Thyroid gland (tissue), 4 donors: ENCODE measurements around the gene ITGAD. TPM values are rescaled to one million over a fixed set of nuclear protein-coding genes. Genes with fewer than 3 reads are reported as not detected.

ENCODE experiments used
- DNase-seq, 2 donors: peaks; one replicate each; pipeline ENCODE4 v3.0.0-alpha.2; 2019
- H3K27ac ChIP-seq, 3 donors: fragments of 200-600 bp; sonication (generic); 1 replicate in 2 of 3; 2 replicates in 1 of 3; pipeline ENCODE4 v1.5.1; 2016 to 2019; ENCODE audit warnings: mild to moderate bottlenecking in 1 of 3, moderate library complexity in 1 of 3
- H3K27me3 ChIP-seq: fragments of 200-600 bp; sonication (generic); one replicate; pipeline ENCODE4 v1.5.1; 2019
- H3K36me3 ChIP-seq, 2 donors: fragments of 200-600 bp; sonication (generic); one replicate each; pipeline ENCODE4 v1.5.1; 2016 to 2019
- H3K4me1 ChIP-seq, 2 donors: fragments of 200-600 bp; sonication (generic); one replicate each; pipeline ENCODE4 v1.5.1; 2017 to 2019
- H3K4me3 ChIP-seq, 3 donors: fragments of 200-600 bp; sonication (generic); replicated peaks in 1 of 3; 1 replicate in 2 of 3; 2 replicates in 1 of 3; pipeline ENCODE4 v1.5.1; 2016; ENCODE audit warnings: mild to moderate bottlenecking in 1 of 3
- H3K9me3 ChIP-seq: fragments of 200-600 bp; sonication (generic); one replicate; pipeline ENCODE4 v1.5.1; 2017
- CTCF ChIP-seq, 6 experiments: fragments of 200-600 bp in 3 of 6; fragments of 450-650 bp in 3 of 6; sonication (generic) in 3 of 6; IDR thresholded peaks; one replicate each; pipeline ENCODE4 v1.5.1; 2016 to 2019; ENCODE audit warnings: antibody characterized with exemption in 6 of 6, mild to moderate bottlenecking in 2 of 6, inconsistent platforms in 1 of 6, moderate library complexity in 1 of 6
- POLR2A ChIP-seq, 2 donors: fragments of 450-650 bp; IDR thresholded peaks; one replicate each; pipeline ENCODE4 v1.6.1; 2017; ENCODE audit warnings: antibody characterized with exemption in 2 of 2, mild to moderate bottlenecking in 2 of 2, moderate library complexity in 1 of 2
- WGBS, 2 donors: methylation state at CpG; one replicate each; pipeline ENCODE4 v1.1.5; 2017; 5-methylcytosine and 5-hydroxymethylcytosine counted together
- intact Hi-C: fragments of 100-400 bp; cut with DNase I; formaldehyde crosslinking; loops from one replicate; pipeline ENCODE4 v1.15.1; 2023
- total RNA-seq, 4 donors: library from RNA; depleted of rRNA; stranded (reverse); fragments of >200 nt; gene quantifications; one replicate each; pipeline ENCODE4 v1.2.3, GENCODE V29; 2016

The ITGAD gene
- total RNA-seq, 4 donors from 2014 or later: not detected

DNA sequence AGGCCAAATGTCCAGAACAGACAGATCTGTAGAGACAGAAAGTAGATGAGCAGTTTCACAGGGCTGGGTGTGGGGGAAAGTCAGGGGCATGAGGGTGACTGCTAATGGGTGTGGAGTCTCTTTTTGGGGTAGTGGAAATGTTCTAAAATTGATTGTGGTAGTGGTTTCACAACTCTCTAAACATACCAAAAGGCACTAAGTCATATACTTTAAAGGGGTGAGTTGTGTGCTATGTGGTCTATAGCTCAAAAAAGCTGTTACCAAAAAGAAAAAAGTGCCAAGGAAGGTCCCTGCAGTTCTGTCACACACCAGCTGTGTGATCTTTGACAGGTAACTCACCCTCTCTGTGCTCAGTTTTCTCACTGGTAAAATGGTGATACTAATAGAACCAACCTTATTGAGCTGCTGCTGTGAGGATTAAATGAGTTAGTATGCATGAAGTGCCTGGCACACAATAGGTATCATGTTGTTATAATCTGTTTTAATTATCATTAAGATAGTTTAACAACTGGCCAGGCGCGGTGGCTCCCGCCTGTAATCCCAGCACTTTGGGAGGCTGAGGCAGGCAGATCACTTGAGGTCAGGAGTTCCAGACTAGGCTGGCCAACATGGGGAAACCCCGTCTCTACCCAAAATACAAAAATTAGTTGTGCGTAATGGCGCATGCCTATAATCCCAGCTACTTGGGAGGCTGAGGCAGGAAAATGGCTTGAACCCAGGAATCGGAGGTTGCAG lies 27.8 kb upstream of the ITGAD start:
- intact Hi-C loops: no loop called here
- Histone ChIP-seq H3K9me3 (no peaks in the 10 kb centered on the region), H3K27ac (no peak overlapping the region), H3K4me3 (no peak overlapping the region), H3K27me3 (no peaks in the 10 kb centered on the region), H3K4me1 (no peaks in the 10 kb centered on the region), H3K36me3 (no peaks in the 10 kb centered on the region)
- DNase-seq: no peak
- 89 to 91% methylated on average over 7 of the region's 7 CpGs for WGBS, 2 donors
- TF ChIP-seq CTCF (IDR thresholded peaks at IDR 0.05) (no peak), POLR2A (IDR thresholded peaks at IDR 0.05) (no peak)

DNA sequence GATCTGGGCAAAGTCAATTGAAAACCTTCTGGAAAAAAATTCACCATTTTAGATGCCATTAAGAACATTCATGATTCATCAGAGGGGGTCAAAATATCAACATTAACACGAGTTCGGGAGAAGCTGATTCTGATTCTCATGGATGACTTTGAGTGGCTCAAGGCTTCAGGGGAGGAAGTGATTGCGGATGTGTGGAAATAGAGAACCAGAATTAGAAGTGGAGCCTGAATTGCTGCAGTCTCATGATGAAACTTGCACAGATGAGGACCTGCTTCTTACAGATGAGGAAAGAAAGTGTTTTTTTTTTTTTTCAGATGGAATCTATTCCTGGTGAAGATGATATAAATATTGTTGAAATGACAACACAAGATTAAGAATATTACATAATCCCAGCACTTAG lies 25.3 kb upstream of the ITGAD start:
- intact Hi-C loops: no loop called here

DNA sequence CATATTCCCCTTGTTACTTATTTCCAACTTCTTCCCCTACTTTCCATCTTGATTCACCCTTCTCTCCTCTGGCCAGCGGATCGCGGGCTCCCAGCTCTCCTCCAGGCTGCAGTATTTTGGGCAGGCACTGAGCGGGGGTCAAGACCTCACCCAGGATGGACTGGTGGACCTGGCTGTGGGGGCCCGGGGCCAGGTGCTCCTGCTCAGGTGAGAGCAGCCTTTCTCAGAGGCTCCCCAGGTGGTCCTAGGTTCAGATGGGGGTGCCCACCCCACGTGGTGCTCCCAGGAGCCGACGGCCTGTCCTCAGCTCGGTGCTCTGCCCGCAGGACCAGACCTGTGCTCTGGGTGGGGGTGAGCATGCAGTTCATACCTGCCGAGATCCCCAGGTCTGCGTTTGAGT lies 22.1 kb upstream of the ITGAD start:
- TF ChIP-seq POLR2A (IDR thresholded peaks at IDR 0.05) (no peak), CTCF (IDR thresholded peaks at IDR 0.05) (no peak)
- intact Hi-C loops: no loop called here
- H3K4me1 ChIP-seq: no peaks in the 10 kb centered on the region
- H3K4me3 ChIP-seq: no peak overlapping the region
- 90 to 97% methylated on average over 6 to 12 of the region's 12 CpGs for WGBS, 2 donors
- no peak for DNase-seq
- no peaks in the 10 kb centered on the region for H3K36me3 ChIP-seq
- no peaks in the 10 kb centered on the region for H3K9me3 ChIP-seq
- no peak overlapping the region for H3K27ac ChIP-seq
- H3K27me3 ChIP-seq: no peaks in the 10 kb centered on the region

More for the DNA sequence above, 25.3 kb upstream of the ITGAD start:
- Histone ChIP-seq H3K27me3 (no peaks in the 10 kb centered on the region), H3K9me3 (no peaks in the 10 kb centered on the region), H3K27ac (no peak overlapping the region), H3K36me3 (no peaks in the 10 kb centered on the region), H3K4me3 (no peak overlapping the region), H3K4me1 (no peaks in the 10 kb centered on the region)
- no peak for DNase-seq
- no peak for TF ChIP-seq CTCF (IDR thresholded peaks at IDR 0.05)
- TF ChIP-seq POLR2A (IDR thresholded peaks at IDR 0.05): no peak
- WGBS, 2 donors: 71 to 78% methylated on average over 3 of the region's 3 CpGs

DNA sequence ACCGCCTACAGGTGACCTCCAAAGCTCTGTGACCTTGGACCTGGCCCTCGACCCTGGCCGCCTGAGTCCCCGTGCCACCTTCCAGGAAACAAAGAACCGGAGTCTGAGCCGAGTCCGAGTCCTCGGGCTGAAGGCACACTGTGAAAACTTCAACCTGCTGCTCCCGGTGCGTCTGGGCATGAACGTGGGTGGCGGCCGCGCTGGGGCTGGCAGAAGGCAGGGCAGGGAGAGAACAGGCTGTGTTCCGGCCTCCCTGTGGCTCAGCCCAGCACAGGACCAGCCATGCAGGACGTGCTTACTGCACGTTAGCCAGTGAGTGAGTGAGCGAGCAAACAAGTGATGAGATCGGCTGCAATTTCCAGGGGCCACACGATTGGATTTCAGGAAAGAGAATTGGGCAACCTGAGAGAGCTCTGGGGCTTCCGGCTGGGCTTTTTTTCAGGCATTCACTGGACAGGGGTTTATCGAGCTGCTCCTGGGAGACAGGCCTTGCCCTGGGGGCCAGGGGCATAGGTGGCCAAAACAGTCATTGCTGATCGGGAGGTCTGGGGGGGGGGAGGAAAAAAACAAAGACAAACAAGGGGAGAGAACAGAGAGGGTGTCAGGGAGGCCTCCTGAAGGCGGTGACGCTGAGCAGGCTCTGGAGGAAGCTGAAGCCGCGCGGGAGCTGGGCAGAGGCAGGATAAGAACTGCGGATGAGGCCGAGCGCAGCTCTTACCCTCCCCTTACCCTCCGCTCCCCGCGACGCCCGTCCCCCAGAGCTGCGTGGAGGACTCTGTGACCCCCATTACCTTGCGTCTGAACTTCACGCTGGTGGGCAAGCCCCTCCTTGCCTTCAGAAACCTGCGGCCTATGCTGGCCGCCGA lies 21.3 kb upstream of the ITGAD start:
- TF ChIP-seq CTCF (IDR thresholded peaks at IDR 0.05) (no peak), POLR2A (IDR thresholded peaks at IDR 0.05) (no peak)

GRCh38 chr16:31373235-31373634 lies 19.9 kb upstream of the ITGAD start:
- Histone ChIP-seq H3K36me3 (no peaks in the 10 kb centered on the region), H3K27ac (no peak overlapping the region), H3K4me1 (no peaks in the 10 kb centered on the region), H3K4me3 (no peak overlapping the region), H3K27me3 (no peaks in the 10 kb centered on the region), H3K9me3 (no peaks in the 10 kb centered on the region)
- TF ChIP-seq POLR2A (IDR thresholded peaks at IDR 0.05) (no peak), CTCF (IDR thresholded peaks at IDR 0.05) (no peak)
- intact Hi-C loops: no loop called here
- 70 to 75% methylated on average over 14 of the region's 14 CpGs for WGBS, 2 donors
- no peak for DNase-seq

More for the DNA sequence above, 21.3 kb upstream of the ITGAD start:
- H3K4me3 ChIP-seq: no peak overlapping the region
- no peaks in the 10 kb centered on the region for H3K4me1 ChIP-seq
- 71 to 76% methylated on average over 39 to 41 of the region's 42 CpGs for WGBS, 2 donors
- no peak for DNase-seq
- no peaks in the 10 kb centered on the region for H3K36me3 ChIP-seq
- H3K27ac ChIP-seq: no peak overlapping the region
- no peaks in the 10 kb centered on the region for H3K9me3 ChIP-seq
- intact Hi-C loops: no loop called here
- no peaks in the 10 kb centered on the region for H3K27me3 ChIP-seq
